GM12801 (cell line): ENCODE measurements around the gene CDS2.

ENCODE experiments used
- TF ChIP-seq, protein P1 (sequence below): IDR thresholded peaks from one replicate; pipeline ENCODE4 v1.5.1; 2011; ENCODE audit warnings: control low read depth; ENCODE audit not compliant: insufficient read length; ENCODE audit errors: extremely low read depth

CDS2 gene

DNA sequence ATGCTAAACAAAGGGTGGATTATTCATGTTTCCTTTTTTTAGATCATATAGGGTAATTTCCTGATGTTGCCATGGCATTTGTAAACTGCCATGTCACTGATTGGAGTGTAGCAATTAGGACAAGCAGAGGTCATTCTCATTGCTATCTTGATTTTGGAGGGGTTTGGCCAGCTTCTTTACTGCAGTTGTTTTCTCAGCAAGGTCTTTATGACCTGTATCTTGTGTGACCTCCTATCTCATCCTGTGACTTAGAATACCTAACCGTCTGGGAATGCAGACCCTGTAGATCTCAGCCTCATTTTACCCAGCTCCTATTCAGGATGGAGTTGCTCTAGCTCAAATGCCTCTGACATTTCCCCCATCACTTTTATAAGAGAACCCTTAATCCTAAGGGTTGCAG lies 53.6 kb downstream of the CDS2 start:
- TF ChIP-seq, protein P1, sequence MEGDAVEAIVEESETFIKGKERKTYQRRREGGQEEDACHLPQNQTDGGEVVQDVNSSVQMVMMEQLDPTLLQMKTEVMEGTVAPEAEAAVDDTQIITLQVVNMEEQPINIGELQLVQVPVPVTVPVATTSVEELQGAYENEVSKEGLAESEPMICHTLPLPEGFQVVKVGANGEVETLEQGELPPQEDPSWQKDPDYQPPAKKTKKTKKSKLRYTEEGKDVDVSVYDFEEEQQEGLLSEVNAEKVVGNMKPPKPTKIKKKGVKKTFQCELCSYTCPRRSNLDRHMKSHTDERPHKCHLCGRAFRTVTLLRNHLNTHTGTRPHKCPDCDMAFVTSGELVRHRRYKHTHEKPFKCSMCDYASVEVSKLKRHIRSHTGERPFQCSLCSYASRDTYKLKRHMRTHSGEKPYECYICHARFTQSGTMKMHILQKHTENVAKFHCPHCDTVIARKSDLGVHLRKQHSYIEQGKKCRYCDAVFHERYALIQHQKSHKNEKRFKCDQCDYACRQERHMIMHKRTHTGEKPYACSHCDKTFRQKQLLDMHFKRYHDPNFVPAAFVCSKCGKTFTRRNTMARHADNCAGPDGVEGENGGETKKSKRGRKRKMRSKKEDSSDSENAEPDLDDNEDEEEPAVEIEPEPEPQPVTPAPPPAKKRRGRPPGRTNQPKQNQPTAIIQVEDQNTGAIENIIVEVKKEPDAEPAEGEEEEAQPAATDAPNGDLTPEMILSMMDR = no peak

DNA sequence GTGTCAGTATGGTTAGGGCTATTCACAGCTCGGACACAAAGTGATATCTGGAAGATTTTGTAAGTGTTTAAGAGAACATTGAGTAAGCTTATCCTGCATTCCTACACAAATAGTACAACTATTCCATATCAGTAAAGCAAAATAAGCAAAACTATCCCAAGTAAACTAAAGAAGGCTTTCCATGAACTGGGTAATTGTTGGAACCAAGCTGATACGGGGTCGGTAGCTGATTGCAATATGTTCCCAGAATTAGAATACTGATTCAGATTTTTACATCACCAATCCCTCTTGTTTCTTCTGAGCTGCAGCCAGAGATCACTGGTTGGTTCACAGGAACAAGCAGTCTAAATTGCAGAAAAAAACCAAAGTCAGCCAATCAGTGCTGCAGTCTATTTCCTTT lies 54.1 kb downstream of the CDS2 start:
- TF ChIP-seq, protein P1 = no peak

DNA sequence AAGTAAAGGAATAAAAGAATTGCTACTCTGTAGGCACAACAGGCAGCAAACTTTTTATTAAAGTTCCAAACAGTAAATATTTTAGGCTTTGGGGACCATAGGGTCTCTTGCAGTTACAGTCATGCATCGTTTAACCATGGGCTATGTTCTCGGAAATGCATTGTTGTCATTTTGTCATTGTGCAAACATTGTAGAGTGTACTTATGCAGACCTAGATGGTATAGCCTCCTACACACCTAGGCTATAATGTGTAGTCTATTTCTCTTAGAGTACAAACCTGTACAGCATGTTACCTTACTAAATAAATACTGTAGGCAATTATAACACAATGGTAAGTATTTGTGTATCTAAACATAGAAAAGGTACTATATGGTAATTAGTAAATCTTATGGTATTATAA lies 54.7 kb downstream of the CDS2 start:
- TF ChIP-seq, protein P1 = no peak

DNA sequence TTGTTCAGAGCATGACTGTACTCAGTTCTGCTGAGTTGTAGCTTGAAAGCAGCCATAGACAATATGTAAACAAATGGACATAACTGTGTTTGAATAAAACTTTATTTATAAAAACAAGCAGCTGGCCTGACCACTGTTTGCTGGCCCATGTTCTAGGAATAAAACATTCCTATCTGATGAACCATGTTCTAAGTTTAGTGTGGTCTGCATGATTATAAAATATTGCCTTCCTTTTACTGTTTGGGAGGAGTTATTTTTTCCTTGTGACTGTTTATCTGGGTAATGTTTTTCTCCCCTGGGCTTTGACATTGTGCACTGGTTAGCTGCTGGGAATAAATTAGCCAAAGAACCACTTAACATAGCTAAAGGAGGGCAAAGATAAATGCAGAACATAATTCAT lies 55.1 kb downstream of the CDS2 start:
- TF ChIP-seq, protein P1 = no peak

DNA sequence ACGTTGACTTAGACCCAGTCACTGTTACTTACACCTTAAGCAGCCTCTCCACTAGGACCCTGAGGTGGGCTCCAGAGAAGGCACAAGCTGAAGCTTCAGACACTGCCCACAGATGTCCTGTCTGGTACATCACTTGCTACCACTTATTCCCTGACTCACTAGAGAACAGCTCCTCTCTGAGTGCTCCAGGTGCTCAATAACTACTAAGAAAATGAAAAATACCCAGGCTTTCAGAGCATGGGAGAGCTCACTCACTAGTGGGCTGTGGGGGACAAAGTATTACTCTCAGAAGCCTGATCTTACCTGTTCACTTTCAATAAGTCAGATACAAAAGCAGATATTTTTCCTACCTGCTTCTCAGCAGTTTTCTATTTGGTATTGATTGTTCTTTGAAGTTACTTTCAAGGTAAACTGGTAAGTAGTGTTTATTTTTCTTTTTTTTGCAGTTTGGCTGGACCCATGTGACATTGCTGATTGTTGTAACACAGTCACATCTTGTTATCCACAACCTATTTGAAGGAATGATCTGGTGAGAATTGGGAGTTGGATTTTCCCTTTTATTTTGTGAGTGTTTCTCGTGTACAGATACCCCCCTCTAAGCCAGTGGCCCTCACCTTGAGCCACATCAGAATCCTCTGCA lies 55.9 kb downstream of the CDS2 start:
- TF ChIP-seq, protein P1 = no peak

DNA sequence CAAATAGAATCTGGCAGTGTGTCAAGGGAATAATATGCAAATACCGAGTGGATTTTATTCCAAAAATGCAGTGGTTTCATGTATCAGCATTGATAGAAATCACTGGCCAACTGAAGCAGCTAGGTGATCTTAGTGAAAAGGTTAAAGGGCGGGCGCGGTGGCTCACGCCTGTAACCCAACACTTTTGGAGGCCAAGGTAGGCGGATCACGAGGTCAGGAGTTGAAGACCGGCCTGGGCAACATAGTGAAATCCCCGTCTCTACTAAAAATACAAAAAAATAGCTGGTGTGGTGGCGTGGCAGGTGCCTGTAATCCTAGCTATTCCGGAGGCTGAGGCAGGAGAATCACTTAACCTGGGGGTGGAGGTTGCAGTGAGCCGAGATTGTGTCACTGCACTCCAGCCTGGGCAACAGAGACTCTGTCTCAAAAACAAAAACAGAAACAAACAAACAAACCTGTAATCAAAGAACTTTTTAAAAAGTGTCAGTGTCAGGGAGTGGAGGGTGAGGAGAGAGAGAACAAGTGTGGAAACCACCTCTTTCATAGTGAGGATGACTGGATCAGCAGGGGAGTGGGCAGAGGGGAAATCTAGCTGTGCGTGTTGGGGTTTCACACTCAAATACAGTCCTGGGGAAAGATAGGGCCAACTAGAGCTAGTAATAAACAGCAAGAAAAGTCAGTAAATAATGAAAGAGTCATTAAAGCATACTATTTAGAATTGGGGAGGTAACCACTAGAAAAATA lies 57.1 kb downstream of the CDS2 start:
- TF ChIP-seq, protein P1 = no peak

DNA sequence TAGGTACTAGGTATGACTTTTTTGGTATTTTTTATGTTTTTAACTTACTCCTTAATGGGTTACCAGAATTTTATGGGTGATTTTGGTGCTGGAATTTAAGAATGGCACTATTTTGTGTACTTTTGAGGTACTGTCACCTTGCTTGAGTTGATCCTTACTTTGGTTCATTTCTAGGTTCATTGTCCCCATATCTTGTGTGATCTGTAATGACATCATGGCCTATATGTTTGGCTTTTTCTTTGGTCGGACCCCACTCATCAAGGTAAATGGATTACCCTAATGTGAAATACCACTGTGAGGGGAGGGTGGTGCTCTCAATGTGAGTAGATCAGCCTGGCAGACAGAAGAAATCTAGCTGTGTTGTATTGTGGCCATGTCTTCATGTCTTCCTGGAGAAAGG lies 57.9 kb downstream of the CDS2 start:
- TF ChIP-seq, protein P1 = no peak
